Trophoblast cell (in vitro differentiated cells and primary cell): ENCODE results near the gene FAM107B.

Source experiments
- DNase-seq, 2 donors: peaks; one replicate each; pipeline ENCODE4 v3.0.0-alpha.2; 2016
- H2AFZ ChIP-seq: 2 replicates; pipeline ENCODE4 v1.6.1; 2013; ENCODE audit warnings: low read length, moderate library complexity, mild to moderate bottlenecking; ENCODE audit not compliant: insufficient read depth, poor library complexity
- H2AK5ac ChIP-seq: 2 replicates; pipeline ENCODE4 v1.6.1; 2013; ENCODE audit warnings: mild to moderate bottlenecking, low read length
- H2BK120ac ChIP-seq: 2 replicates; pipeline ENCODE4 v1.6.1; 2013; ENCODE audit warnings: low read length, mild to moderate bottlenecking, moderate library complexity; ENCODE audit not compliant: insufficient read depth, poor library complexity
- H2BK12ac ChIP-seq: 2 replicates; pipeline ENCODE4 v1.6.1; 2013; ENCODE audit warnings: mild to moderate bottlenecking, low read length, moderate library complexity
- H2BK5ac ChIP-seq: 2 replicates; pipeline ENCODE4 v1.6.1; 2013; ENCODE audit warnings: low read length, low read depth, moderate library complexity, mild to moderate bottlenecking; ENCODE audit not compliant: poor library complexity
- H3K14ac ChIP-seq: 2 replicates; pipeline ENCODE4 v1.6.1; 2013; ENCODE audit warnings: mild to moderate bottlenecking, low read length
- H3K18ac ChIP-seq: 2 replicates; pipeline ENCODE4 v1.6.1; 2013; ENCODE audit warnings: mild to moderate bottlenecking, low read length
- H3K23ac ChIP-seq: 2 replicates; pipeline ENCODE4 v1.6.1; 2013; ENCODE audit warnings: low read length
- H3K27ac ChIP-seq: 2 replicates; pipeline ENCODE4 v1.5.1; 2013; ENCODE audit warnings: low read depth, mild to moderate bottlenecking, inconsistent platforms, low read length, moderate library complexity
- H3K27me3 ChIP-seq: 2 replicates; pipeline ENCODE4 v1.6.1; 2013; ENCODE audit warnings: inconsistent platforms, mild to moderate bottlenecking, low read length, moderate library complexity; ENCODE audit not compliant: insufficient read depth
- H3K36me3 ChIP-seq, 2 experiments: 1 replicate in 1 of 2; 2 replicates in 1 of 2; pipeline ENCODE4 v1.6.1; 2013; ENCODE audit warnings: low read length in 2 of 2, mild to moderate bottlenecking in 2 of 2, moderate library complexity in 1 of 2; ENCODE audit not compliant: insufficient read depth in 2 of 2, control insufficient read depth in 1 of 2
- H3K4ac ChIP-seq: 2 replicates; pipeline ENCODE4 v1.6.1; 2013; ENCODE audit warnings: low read depth, mild to moderate bottlenecking, low read length, moderate library complexity
- H3K4me1 ChIP-seq, 2 experiments: 1 replicate in 1 of 2; 2 replicates in 1 of 2; pipeline ENCODE4 v1.6.1; 2013; ENCODE audit warnings: low read length in 2 of 2, mild to moderate bottlenecking in 2 of 2, moderate library complexity in 1 of 2; ENCODE audit not compliant: insufficient read depth in 2 of 2, control insufficient read depth in 1 of 2
- H3K4me2 ChIP-seq: 2 replicates; pipeline ENCODE4 v1.6.1; 2013; ENCODE audit warnings: inconsistent platforms, mild to moderate bottlenecking, low read length, moderate library complexity
- H3K4me3 ChIP-seq: 2 replicates; pipeline ENCODE4 v1.5.1; 2013; ENCODE audit warnings: mild to moderate bottlenecking, low read depth, low read length, inconsistent platforms
- H3K79me1 ChIP-seq: one replicate; pipeline ENCODE4 v1.6.1; 2013; ENCODE audit warnings: low read length
- H3K79me2 ChIP-seq: 2 replicates; pipeline ENCODE4 v1.6.1; 2013; ENCODE audit warnings: low read length, mild to moderate bottlenecking; ENCODE audit not compliant: control insufficient read depth, insufficient read depth, poor library complexity
- H3K9ac ChIP-seq: 2 replicates; pipeline ENCODE4 v1.6.1; 2013; ENCODE audit warnings: mild to moderate bottlenecking, low read length
- H3K9me3 ChIP-seq: 2 replicates; pipeline ENCODE4 v1.6.1; 2013; ENCODE audit warnings: low read depth, mild to moderate bottlenecking, control low read depth, inconsistent platforms, low read length; ENCODE audit not compliant: insufficient read depth
- H4K12ac ChIP-seq: 2 replicates; pipeline ENCODE4 v1.6.1; 2013; ENCODE audit warnings: low read depth, mild to moderate bottlenecking, low read length, moderate library complexity
- H4K8ac ChIP-seq: 2 replicates; pipeline ENCODE4 v1.6.1; 2013; ENCODE audit warnings: low read depth, mild to moderate bottlenecking, low read length, moderate library complexity
- H4K91ac ChIP-seq: one replicate; pipeline ENCODE4 v1.6.1; 2013; ENCODE audit warnings: low read depth, mild to moderate bottlenecking, low read length, moderate library complexity
- WGBS: extraction: QIAGEN DNeasy Blood & Tissue Kit; methylation state at CpG from one replicate; pipeline ENCODE4 v1.1.7; 2013; ENCODE audit warnings: missing lambda C conversion rate; ENCODE audit not compliant: insufficient read length, insufficient coverage; ENCODE audit errors: extremely low coverage; 5-methylcytosine and 5-hydroxymethylcytosine counted together

Gene FAM107B

GRCh38 chr10:14758451-14758850 is 16.2 kb downstream of the FAM107B start:
- no CpG with 5 or more reads among the region's 9 CpGs for WGBS

GRCh38 chr10:14757986-14758385 is 16.7 kb downstream of the FAM107B start:
- no CpG with 5 or more reads among the region's 7 CpGs for WGBS
- Histone ChIP-seq H3K4me2 (no peak overlapping the region), H3K4me3 (no peak overlapping the region), H3K27me3 (no peaks in the 10 kb centered on the region), H3K14ac (no peak overlapping the region), H4K91ac (no peak overlapping the region), H2AK5ac (no peak overlapping the region), H3K36me3 (no peaks in the 10 kb centered on the region), H2BK5ac (no peak overlapping the region), H3K9ac (no peak overlapping the region), H3K27ac (no peak overlapping the region), H3K79me1 (no peaks in the 10 kb centered on the region), H3K4ac (no peak overlapping the region), H4K8ac (no peak overlapping the region), H3K79me2 (no peaks in the 10 kb centered on the region), H3K4me1 (no peaks in the 10 kb centered on the region), H2BK12ac (no peak overlapping the region), H4K12ac (no peak overlapping the region), H2AFZ (no peak overlapping the region), H3K23ac (no peak overlapping the region), H3K9me3 (no peaks in the 10 kb centered on the region), H3K18ac (no peak overlapping the region), H2BK120ac (no peak overlapping the region)
- DNase-seq: peak in 1 of 2 donors; percentile 56

More at GRCh38 chr10:14758451-14758850, 16.2 kb downstream of the FAM107B start:
- no peaks in the 10 kb centered on the region for H3K36me3 ChIP-seq
- no peak overlapping the region for H3K4ac ChIP-seq
- H3K9ac ChIP-seq: no peak overlapping the region
- H3K4me1 ChIP-seq: no peaks in the 10 kb centered on the region
- no peak overlapping the region for H4K91ac ChIP-seq
- no peaks in the 10 kb centered on the region for H3K79me2 ChIP-seq
- no peak overlapping the region for H3K23ac ChIP-seq
- no peak overlapping the region for H2AFZ ChIP-seq
- DNase-seq: no peak
- no peak overlapping the region for H3K14ac ChIP-seq
- H3K18ac ChIP-seq: no peak overlapping the region
- H2BK5ac ChIP-seq: no peak overlapping the region
- no peak overlapping the region for H3K27ac ChIP-seq
- no peaks in the 10 kb centered on the region for H3K9me3 ChIP-seq
- no peak overlapping the region for H4K12ac ChIP-seq
- no peaks in the 10 kb centered on the region for H3K27me3 ChIP-seq
- no peaks in the 10 kb centered on the region for H3K79me1 ChIP-seq
- no peak overlapping the region for H3K4me3 ChIP-seq
- no peak overlapping the region for H4K8ac ChIP-seq
- H2BK120ac ChIP-seq: no peak overlapping the region
- no peak overlapping the region for H2BK12ac ChIP-seq
- no peak overlapping the region for H3K4me2 ChIP-seq
- H2AK5ac ChIP-seq: no peak overlapping the region

- H3K4me3 ChIP-seq: no peak overlapping the region
- H2BK12ac ChIP-seq: no peak overlapping the region
- H2AFZ ChIP-seq: no peak overlapping the region
- H3K27me3 ChIP-seq: no peaks in the 10 kb centered on the region
- H3K79me2 ChIP-seq: no peaks in the 10 kb centered on the region
- no peak overlapping the region for H3K4ac ChIP-seq
- no peak overlapping the region for H2AK5ac ChIP-seq
- no peak overlapping the region for H3K4me2 ChIP-seq
- no peak overlapping the region for H3K18ac ChIP-seq
- no peak overlapping the region for H3K27ac ChIP-seq
- no peaks in the 10 kb centered on the region for H3K4me1 ChIP-seq
- H2BK120ac ChIP-seq: no peak overlapping the region
- no peak overlapping the region for H4K8ac ChIP-seq
- H4K12ac ChIP-seq: no peak overlapping the region
- H3K9ac ChIP-seq: no peak overlapping the region
- no peak overlapping the region for H4K91ac ChIP-seq
- no peaks in the 10 kb centered on the region for H3K79me1 ChIP-seq
- peak in 1 of 2 donors; percentile 14 for DNase-seq
- WGBS: no CpG with 5 or more reads among the region's 6 CpGs
- H3K36me3 ChIP-seq: no peaks in the 10 kb centered on the region
- no peak overlapping the region for H3K14ac ChIP-seq
- no peak overlapping the region for H2BK5ac ChIP-seq
- no peak overlapping the region for H3K23ac ChIP-seq
- H3K9me3 ChIP-seq: no peaks in the 10 kb centered on the region
Observed at GRCh38 chr10:14757394-14757793, 17.3 kb downstream of the FAM107B start.

- WGBS: no CpG with 5 or more reads among the region's 1 CpG
- no peaks in the 10 kb centered on the region for H3K79me1 ChIP-seq
- H2AFZ ChIP-seq: no peak overlapping the region
Observed at GRCh38 chr10:14753441-14753840, 21.3 kb downstream of the FAM107B start.

More at GRCh38 chr10:14753441-14753840, 21.3 kb downstream of the FAM107B start:
- H3K18ac ChIP-seq: no peak overlapping the region
- H4K12ac ChIP-seq: no peak overlapping the region
- H3K9me3 ChIP-seq: no peaks in the 10 kb centered on the region
- H2BK12ac ChIP-seq: no peak overlapping the region
- no peak overlapping the region for H2AK5ac ChIP-seq
- H3K36me3 ChIP-seq: no peaks in the 10 kb centered on the region
- no peak overlapping the region for H4K8ac ChIP-seq
- H3K9ac ChIP-seq: no peak overlapping the region
- H2BK120ac ChIP-seq: no peak overlapping the region
- no peak overlapping the region for H2BK5ac ChIP-seq
- H3K27ac ChIP-seq: no peak overlapping the region
- no peaks in the 10 kb centered on the region for H3K79me2 ChIP-seq
- no peak overlapping the region for H3K23ac ChIP-seq
- peaks cover 2 to 5% of the 10 kb centered on the region in 2 experiments for H3K4me1 ChIP-seq
- H3K27me3 ChIP-seq: no peaks in the 10 kb centered on the region
- H3K4me2 ChIP-seq: no peak overlapping the region
- DNase-seq: no peak
- H3K4me3 ChIP-seq: no peak overlapping the region
- no peak overlapping the region for H4K91ac ChIP-seq
- H3K4ac ChIP-seq: no peak overlapping the region
- no peak overlapping the region for H3K14ac ChIP-seq
